Trophoblast cell (in vitro differentiated cells and primary cell): ENCODE results near the gene GPRC5B.

ENCODE experiments used
- DNase-seq, 2 donors: peaks; one replicate each; pipeline ENCODE4 v3.0.0-alpha.2; 2016
- H2AFZ ChIP-seq: 2 replicates; pipeline ENCODE4 v1.6.1; 2013; ENCODE audit warnings: low read length, moderate library complexity, mild to moderate bottlenecking; ENCODE audit not compliant: insufficient read depth, poor library complexity
- H2AK5ac ChIP-seq: 2 replicates; pipeline ENCODE4 v1.6.1; 2013; ENCODE audit warnings: mild to moderate bottlenecking, low read length
- H2BK120ac ChIP-seq: 2 replicates; pipeline ENCODE4 v1.6.1; 2013; ENCODE audit warnings: low read length, mild to moderate bottlenecking, moderate library complexity; ENCODE audit not compliant: insufficient read depth, poor library complexity
- H2BK12ac ChIP-seq: 2 replicates; pipeline ENCODE4 v1.6.1; 2013; ENCODE audit warnings: mild to moderate bottlenecking, low read length, moderate library complexity
- H2BK5ac ChIP-seq: 2 replicates; pipeline ENCODE4 v1.6.1; 2013; ENCODE audit warnings: low read length, low read depth, moderate library complexity, mild to moderate bottlenecking; ENCODE audit not compliant: poor library complexity
- H3K14ac ChIP-seq: 2 replicates; pipeline ENCODE4 v1.6.1; 2013; ENCODE audit warnings: mild to moderate bottlenecking, low read length
- H3K18ac ChIP-seq: 2 replicates; pipeline ENCODE4 v1.6.1; 2013; ENCODE audit warnings: mild to moderate bottlenecking, low read length
- H3K23ac ChIP-seq: 2 replicates; pipeline ENCODE4 v1.6.1; 2013; ENCODE audit warnings: low read length
- H3K27ac ChIP-seq: 2 replicates; pipeline ENCODE4 v1.5.1; 2013; ENCODE audit warnings: low read depth, mild to moderate bottlenecking, inconsistent platforms, low read length, moderate library complexity
- H3K27me3 ChIP-seq: 2 replicates; pipeline ENCODE4 v1.6.1; 2013; ENCODE audit warnings: inconsistent platforms, mild to moderate bottlenecking, low read length, moderate library complexity; ENCODE audit not compliant: insufficient read depth
- H3K36me3 ChIP-seq, 2 experiments: 1 replicate in 1 of 2; 2 replicates in 1 of 2; pipeline ENCODE4 v1.6.1; 2013; ENCODE audit warnings: low read length in 2 of 2, mild to moderate bottlenecking in 2 of 2, moderate library complexity in 1 of 2; ENCODE audit not compliant: insufficient read depth in 2 of 2, control insufficient read depth in 1 of 2
- H3K4ac ChIP-seq: 2 replicates; pipeline ENCODE4 v1.6.1; 2013; ENCODE audit warnings: low read depth, mild to moderate bottlenecking, low read length, moderate library complexity
- H3K4me1 ChIP-seq, 2 experiments: 1 replicate in 1 of 2; 2 replicates in 1 of 2; pipeline ENCODE4 v1.6.1; 2013; ENCODE audit warnings: low read length in 2 of 2, mild to moderate bottlenecking in 2 of 2, moderate library complexity in 1 of 2; ENCODE audit not compliant: insufficient read depth in 2 of 2, control insufficient read depth in 1 of 2
- H3K4me2 ChIP-seq: 2 replicates; pipeline ENCODE4 v1.6.1; 2013; ENCODE audit warnings: inconsistent platforms, mild to moderate bottlenecking, low read length, moderate library complexity
- H3K4me3 ChIP-seq: 2 replicates; pipeline ENCODE4 v1.5.1; 2013; ENCODE audit warnings: mild to moderate bottlenecking, low read depth, low read length, inconsistent platforms
- H3K79me1 ChIP-seq: one replicate; pipeline ENCODE4 v1.6.1; 2013; ENCODE audit warnings: low read length
- H3K79me2 ChIP-seq: 2 replicates; pipeline ENCODE4 v1.6.1; 2013; ENCODE audit warnings: low read length, mild to moderate bottlenecking; ENCODE audit not compliant: control insufficient read depth, insufficient read depth, poor library complexity
- H3K9ac ChIP-seq: 2 replicates; pipeline ENCODE4 v1.6.1; 2013; ENCODE audit warnings: mild to moderate bottlenecking, low read length
- H3K9me3 ChIP-seq: 2 replicates; pipeline ENCODE4 v1.6.1; 2013; ENCODE audit warnings: low read depth, mild to moderate bottlenecking, control low read depth, inconsistent platforms, low read length; ENCODE audit not compliant: insufficient read depth
- H4K12ac ChIP-seq: 2 replicates; pipeline ENCODE4 v1.6.1; 2013; ENCODE audit warnings: low read depth, mild to moderate bottlenecking, low read length, moderate library complexity
- H4K8ac ChIP-seq: 2 replicates; pipeline ENCODE4 v1.6.1; 2013; ENCODE audit warnings: low read depth, mild to moderate bottlenecking, low read length, moderate library complexity
- H4K91ac ChIP-seq: one replicate; pipeline ENCODE4 v1.6.1; 2013; ENCODE audit warnings: low read depth, mild to moderate bottlenecking, low read length, moderate library complexity
- WGBS: extraction: QIAGEN DNeasy Blood & Tissue Kit; methylation state at CpG from one replicate; pipeline ENCODE4 v1.1.7; 2013; ENCODE audit warnings: missing lambda C conversion rate; ENCODE audit not compliant: insufficient read length, insufficient coverage; ENCODE audit errors: extremely low coverage; 5-methylcytosine and 5-hydroxymethylcytosine counted together

Gene GPRC5B

DNA sequence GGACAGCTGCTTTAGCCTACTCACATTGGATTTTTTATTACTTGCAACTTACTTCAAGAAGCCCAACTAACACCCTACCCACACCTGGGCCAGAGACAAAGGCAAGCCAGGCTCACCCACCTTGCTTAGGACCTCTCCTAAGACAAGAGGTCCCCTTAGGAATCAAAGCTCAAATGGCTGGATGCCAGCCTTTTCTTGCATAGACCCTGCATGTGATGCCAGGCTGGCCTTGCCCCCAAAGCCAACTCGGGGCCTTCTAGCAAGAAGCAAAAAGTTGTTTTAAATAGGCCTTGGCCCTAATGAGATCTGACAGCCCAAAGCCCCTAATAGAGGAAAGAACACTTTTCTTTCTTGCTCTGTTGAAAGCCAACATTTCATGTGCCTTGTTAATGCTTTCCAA lies 20.7 kb downstream of the GPRC5B start:
- H2AK5ac ChIP-seq = no peak overlapping the region
- no peak overlapping the region for H4K91ac ChIP-seq
- no peak overlapping the region for H2BK5ac ChIP-seq
- no peak overlapping the region for H2AFZ ChIP-seq
- no peaks in the 10 kb centered on the region for H3K27me3 ChIP-seq
- no peak overlapping the region for H2BK12ac ChIP-seq
- H3K9me3 ChIP-seq = peaks cover 3% of the 10 kb centered on the region
- H2BK120ac ChIP-seq = no peak overlapping the region
- H3K36me3 ChIP-seq = peaks cover 24 to 27% of the 10 kb centered on the region in 2 experiments
- H3K14ac ChIP-seq = no peak overlapping the region
- no peak overlapping the region for H3K4me3 ChIP-seq
- peaks cover 0 to 2% of the 10 kb centered on the region in 2 experiments for H3K4me1 ChIP-seq
- no peak overlapping the region for H3K18ac ChIP-seq
- no peak overlapping the region for H3K4me2 ChIP-seq
- no peaks in the 10 kb centered on the region for H3K79me1 ChIP-seq
- H3K23ac ChIP-seq = no peak overlapping the region
- no peak overlapping the region for H3K9ac ChIP-seq
- no peak overlapping the region for H4K8ac ChIP-seq
- no peak overlapping the region for H4K12ac ChIP-seq
- no peak overlapping the region for H3K4ac ChIP-seq
- H3K79me2 ChIP-seq = no peaks in the 10 kb centered on the region
- WGBS = no CpG with 5 or more reads among the region's 1 CpG
- DNase-seq = no peak
- H3K27ac ChIP-seq = no peak overlapping the region

DNA sequence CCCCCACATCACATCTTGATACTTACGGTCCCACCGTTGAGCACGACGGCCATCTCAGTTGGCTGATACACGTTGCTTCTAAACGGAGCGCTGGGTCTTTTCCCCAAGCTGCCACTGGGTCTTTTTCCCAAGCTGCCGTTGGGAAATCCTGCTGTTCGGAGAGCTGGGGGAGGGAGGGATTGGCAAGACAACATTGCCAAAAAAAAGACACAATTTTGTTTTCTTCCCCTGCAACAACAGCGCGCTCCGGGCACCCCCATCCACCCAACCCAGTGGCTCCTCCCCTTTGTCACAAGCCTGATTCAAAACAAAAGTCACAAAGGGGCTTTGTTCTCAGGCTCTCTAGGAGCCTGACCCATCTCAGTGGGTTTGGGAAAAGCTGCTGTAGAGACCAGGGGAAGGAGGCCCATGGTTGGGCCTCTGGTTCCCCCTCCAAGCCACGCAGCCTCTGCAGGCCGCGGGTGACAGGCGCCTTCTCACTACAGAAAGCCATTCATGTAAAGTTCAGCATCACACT lies 22.8 kb downstream of the GPRC5B start:
- peaks cover 0 to 2% of the 10 kb centered on the region in 2 experiments for H3K4me1 ChIP-seq
- no peak for DNase-seq
- no peak overlapping the region for H3K4me3 ChIP-seq
- no peak overlapping the region for H4K12ac ChIP-seq
- H3K79me2 ChIP-seq = no peaks in the 10 kb centered on the region
- no peaks in the 10 kb centered on the region for H3K79me1 ChIP-seq
- H2BK120ac ChIP-seq = no peak overlapping the region
- H3K36me3 ChIP-seq = peaks cover 21 to 26% of the 10 kb centered on the region in 2 experiments
- no CpG with 5 or more reads among the region's 16 CpGs for WGBS
- no peak overlapping the region for H3K27ac ChIP-seq
- H2BK5ac ChIP-seq = no peak overlapping the region
- no peak overlapping the region for H2BK12ac ChIP-seq
- no peak overlapping the region for H4K91ac ChIP-seq
- H3K9me3 ChIP-seq = peaks cover 3% of the 10 kb centered on the region
- H2AK5ac ChIP-seq = no peak overlapping the region
- H3K23ac ChIP-seq = no peak overlapping the region
- H3K18ac ChIP-seq = no peak overlapping the region
- H3K4me2 ChIP-seq = no peak overlapping the region
- H3K14ac ChIP-seq = no peak overlapping the region
- H4K8ac ChIP-seq = no peak overlapping the region
- no peak overlapping the region for H3K9ac ChIP-seq
- no peak overlapping the region for H3K4ac ChIP-seq
- H3K27me3 ChIP-seq = no peaks in the 10 kb centered on the region
- H2AFZ ChIP-seq = no peak overlapping the region

DNA sequence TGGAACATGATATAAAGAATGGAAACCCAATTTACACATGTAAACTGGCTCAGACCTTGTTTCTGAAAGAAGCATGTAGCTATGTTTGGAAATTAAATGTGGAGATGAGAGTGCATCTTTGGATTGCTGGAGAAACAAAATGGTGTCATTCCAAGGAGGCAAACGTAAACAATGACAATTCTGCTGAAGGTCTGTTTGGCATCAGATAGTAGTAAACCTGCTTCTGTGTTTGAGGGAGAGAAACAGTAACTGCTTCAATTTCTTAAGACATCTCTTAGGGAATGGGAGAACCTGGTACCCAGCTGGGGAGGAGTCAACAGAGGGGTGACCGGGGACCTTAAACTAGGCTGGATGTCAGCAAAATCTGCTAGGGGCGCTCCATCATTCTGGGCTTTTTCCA lies 23.5 kb downstream of the GPRC5B start:
- H3K18ac ChIP-seq = no peak overlapping the region
- DNase-seq = no peak
- H2AK5ac ChIP-seq = no peak overlapping the region
- H3K36me3 ChIP-seq = peaks cover 19 to 26% of the 10 kb centered on the region in 2 experiments
- no peak overlapping the region for H4K8ac ChIP-seq
- no peaks in the 10 kb centered on the region for H3K79me1 ChIP-seq
- H3K4me1 ChIP-seq = peaks cover 0 to 2% of the 10 kb centered on the region in 2 experiments
- H3K4me3 ChIP-seq = no peak overlapping the region
- H3K79me2 ChIP-seq = no peaks in the 10 kb centered on the region
- H2BK12ac ChIP-seq = no peak overlapping the region
- H3K9ac ChIP-seq = no peak overlapping the region
- peaks cover 3% of the 10 kb centered on the region for H3K9me3 ChIP-seq
- no CpG with 5 or more reads among the region's 3 CpGs for WGBS
- H2BK5ac ChIP-seq = no peak overlapping the region
- H3K23ac ChIP-seq = no peak overlapping the region
- no peak overlapping the region for H3K14ac ChIP-seq
- no peaks in the 10 kb centered on the region for H3K27me3 ChIP-seq
- no peak overlapping the region for H3K27ac ChIP-seq
- no peak overlapping the region for H2BK120ac ChIP-seq
- H4K91ac ChIP-seq = no peak overlapping the region
- H4K12ac ChIP-seq = no peak overlapping the region
- no peak overlapping the region for H3K4me2 ChIP-seq
- H3K4ac ChIP-seq = no peak overlapping the region
- H2AFZ ChIP-seq = no peak overlapping the region

DNA sequence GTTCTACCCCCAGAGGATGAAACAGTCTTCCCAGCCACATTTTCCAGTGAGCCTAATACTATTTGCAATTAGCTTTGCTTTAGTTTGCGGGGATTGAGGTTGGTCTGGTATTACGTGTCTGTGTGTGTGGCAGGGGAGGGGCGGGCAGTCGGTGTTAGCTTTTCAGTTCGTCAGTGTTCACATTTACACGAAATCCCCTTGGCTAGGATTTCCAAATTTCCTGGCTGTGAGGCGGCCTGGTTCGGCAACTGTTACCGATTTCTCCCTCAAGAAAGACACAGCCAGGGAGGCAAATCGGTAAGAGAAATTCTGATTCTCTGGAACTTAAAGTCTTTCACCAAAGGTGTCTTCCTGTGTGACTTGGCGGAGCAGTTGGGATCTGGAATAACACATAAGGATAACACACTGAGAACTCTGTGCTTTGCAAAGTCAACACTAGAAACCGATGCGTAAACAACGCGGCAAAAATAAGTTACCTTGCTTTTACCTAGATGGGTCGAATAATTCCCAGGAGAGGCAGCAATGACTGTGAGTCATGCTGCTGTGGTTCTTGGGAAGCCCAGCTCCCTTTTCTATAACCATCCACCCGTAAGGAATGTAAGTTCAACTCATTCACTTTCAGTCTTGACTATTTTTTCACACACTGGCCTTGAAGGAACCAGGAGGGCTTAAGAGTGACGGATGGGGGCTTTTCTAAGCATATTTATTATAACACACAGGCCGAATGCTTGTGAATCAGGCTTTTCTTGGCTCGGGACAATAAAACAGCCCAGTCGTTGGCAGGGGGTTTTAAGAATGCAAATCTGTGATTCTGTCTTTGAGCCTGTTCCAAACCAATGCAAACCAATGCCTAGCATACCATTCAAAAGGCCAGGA lies 24.2 kb downstream of the GPRC5B start:
- Histone ChIP-seq H3K4me2 (no peak overlapping the region), H3K27me3 (no peaks in the 10 kb centered on the region), H3K18ac (no peak overlapping the region), H2AFZ (no peak overlapping the region), H3K36me3 (peaks cover 19 to 26% of the 10 kb centered on the region in 2 experiments), H2BK120ac (no peak overlapping the region), H3K4me3 (no peak overlapping the region), H3K27ac (no peak overlapping the region), H3K4me1 (peaks cover 0 to 2% of the 10 kb centered on the region in 2 experiments), H3K4ac (no peak overlapping the region), H4K91ac (no peak overlapping the region), H2BK5ac (no peak overlapping the region), H3K9ac (no peak overlapping the region), H4K12ac (no peak overlapping the region), H3K23ac (no peak overlapping the region), H3K14ac (no peak overlapping the region), H4K8ac (no peak overlapping the region), H2BK12ac (no peak overlapping the region), H3K79me2 (no peaks in the 10 kb centered on the region), H3K9me3 (peaks cover 3% of the 10 kb centered on the region), H2AK5ac (no peak overlapping the region), H3K79me1 (no peaks in the 10 kb centered on the region)
- peak in 1 of 2 donors; percentile 13 for DNase-seq
- no CpG with 5 or more reads among the region's 21 CpGs for WGBS
